D721Med (cell line): ENCODE measurements around the gene KCNJ9.

Experiments used
- DNase-seq: peaks from one replicate; pipeline ENCODE4 v3.0.0; 2011; ENCODE audit warnings: low spot score; ENCODE audit not compliant: insufficient read length
- FAIRE-seq: peaks from 2 replicates; lab custom pipeline; 2011; peaks lifted over from hg19 to GRCh38; lab: Jason Lieb, UNC
- CTCF ChIP-seq: IDR thresholded peaks from 2 replicates; pipeline ENCODE4 v1.5.1; 2012; ENCODE audit warnings: mild to moderate bottlenecking, control low read depth; ENCODE audit not compliant: insufficient read depth; ENCODE audit errors: missing control alignments

KCNJ9 gene

GRCh38 chr1:160074865-160075264, 6.5 kb upstream of the KCNJ9 start:
- no peak for FAIRE-seq
- no peak for TF ChIP-seq CTCF
- DNase-seq, result no peak

- FAIRE-seq (no peak), DNase-seq (no peak)
- TF ChIP-seq CTCF, result no peak
Measured at GRCh38 chr1:160075836-160076235, 5.5 kb upstream of the KCNJ9 start.

GRCh38 chr1:160076295-160076694, 5.0 kb upstream of the KCNJ9 start:
- DNase-seq (no peak), FAIRE-seq (no peak)
- TF ChIP-seq CTCF, result no peak

GRCh38 chr1:160077486-160077885, 3.9 kb upstream of the KCNJ9 start:
- no peak for TF ChIP-seq CTCF
- FAIRE-seq (no peak), DNase-seq (no peak)

GRCh38 chr1:160078512-160079195, 2.7 kb upstream of the KCNJ9 start:
- peak; percentile 72 for TF ChIP-seq CTCF
- DNase-seq (no peak), FAIRE-seq (no peak)

GRCh38 chr1:160079448-160079847, 1.9 kb upstream of the KCNJ9 start:
- TF ChIP-seq CTCF, result no peak
- no peak for FAIRE-seq
- DNase-seq, result no peak

GRCh38 chr1:160080381-160081100, 797 bp upstream of the KCNJ9 start:
- no peak for TF ChIP-seq CTCF
- DNase-seq (no peak), FAIRE-seq (no peak)
